Ureter (tissue), 1 donor: Measurements from ENCODE around the gene SYNDIG1. TPM values are rescaled to one million over a fixed set of nuclear protein-coding genes. Genes with fewer than 3 reads are reported as not detected.
A peak's percentile ranks its signal among the peaks of the same experiment; 100 is the strongest.
"Not testable (repeated sequence)": the region's sequence is repeated elsewhere in the genome, so short reads cannot be mapped to it uniquely, and the experiment has no call there.

ENCODE experiments used
- DNase-seq: peaks from one replicate; pipeline ENCODE4 v3.0.0-alpha.2; 2020; ENCODE audit warnings: low spot score
- total RNA-seq: library from RNA; stranded (reverse); gene quantifications from one replicate; pipeline ENCODE4 v1.2.4, GENCODE V29; 2023
- donor health status: DM: yes; HTN: yes; CAD: no.

SYNDIG1 gene
- total RNA-seq, 1 donor from 2014 or later, result 4.6 TPM

DNA sequence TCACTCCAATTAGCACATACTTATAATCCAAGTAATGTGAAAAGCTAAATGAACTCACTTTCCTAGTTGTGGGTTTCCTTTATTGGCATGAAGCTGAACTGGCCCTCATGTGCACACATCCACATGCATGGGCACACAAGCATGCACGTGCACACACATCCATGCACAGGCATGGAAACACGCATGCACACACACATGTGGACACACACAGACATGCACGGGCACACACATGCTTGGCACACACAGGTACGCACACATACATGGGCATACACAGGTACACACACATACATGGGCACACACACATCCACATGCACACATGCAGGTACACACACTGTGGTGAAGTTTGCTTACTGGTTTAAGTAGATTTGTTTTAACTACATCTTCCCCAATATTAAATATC, 23.8 kb downstream of the SYNDIG1 start:
- DNase-seq, result no peak

DNA sequence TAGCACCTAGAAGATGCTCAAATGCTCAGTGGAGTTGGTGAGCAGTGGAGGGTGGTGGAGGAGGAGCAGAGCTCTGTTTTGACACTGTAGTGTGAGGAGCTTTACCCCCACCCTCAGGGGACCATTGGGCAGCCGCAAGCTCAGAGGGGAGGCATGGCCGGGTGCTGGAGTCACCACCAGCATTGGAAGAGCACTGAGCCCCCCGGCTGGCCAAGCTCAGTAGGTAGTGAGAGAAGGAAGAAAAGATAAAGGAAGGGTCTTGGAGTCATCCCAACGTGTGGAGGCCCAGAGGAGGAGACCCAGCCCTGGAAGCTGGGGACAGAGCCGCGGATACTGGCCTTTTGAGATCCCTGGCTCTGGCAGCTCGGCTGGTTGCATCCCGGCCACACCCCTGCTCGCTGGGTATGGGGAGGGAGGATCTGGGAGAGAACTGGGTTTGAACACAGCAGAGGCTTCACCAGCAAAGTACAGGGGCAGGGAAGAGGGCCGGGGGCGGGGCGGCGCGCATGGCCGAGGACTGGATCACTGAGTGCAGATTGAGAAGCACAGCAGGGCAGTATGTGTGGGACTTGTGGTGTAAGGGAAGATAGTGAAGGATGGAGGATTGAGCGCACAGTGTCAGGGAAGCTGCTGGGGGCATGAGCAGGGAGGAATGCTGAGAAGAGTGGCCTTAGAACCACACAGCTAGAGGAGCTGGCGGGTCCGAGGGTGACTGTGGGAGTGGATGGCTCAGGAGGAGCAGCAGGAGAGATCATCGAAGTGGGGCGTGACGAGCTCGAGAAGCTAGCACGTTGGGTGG, 24.4 kb downstream of the SYNDIG1 start:
- DNase-seq, result no peak

DNA sequence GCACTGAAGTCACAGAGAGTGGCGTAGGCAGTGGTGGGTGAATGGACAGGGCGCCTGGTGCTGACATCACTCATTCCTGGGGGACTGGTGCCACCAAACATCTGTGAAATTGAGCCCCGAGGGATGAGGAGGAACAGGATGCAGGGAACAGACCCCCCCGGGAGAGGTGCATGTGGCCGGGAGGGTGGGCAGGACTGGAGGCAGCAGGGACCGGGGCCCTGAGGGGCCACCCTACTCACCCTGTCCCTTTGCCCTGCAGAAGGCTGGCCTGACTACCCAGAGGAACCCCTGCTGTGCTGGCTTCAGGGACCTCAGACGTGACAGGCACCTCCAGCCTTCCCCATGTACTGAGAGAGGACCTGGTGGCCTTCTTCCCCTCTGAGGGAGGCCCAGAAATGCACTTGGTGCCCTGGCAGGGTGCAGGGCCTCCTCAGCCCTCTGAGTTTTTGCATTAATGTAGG, 25.1 kb downstream of the SYNDIG1 start:
- no peak for DNase-seq

DNA sequence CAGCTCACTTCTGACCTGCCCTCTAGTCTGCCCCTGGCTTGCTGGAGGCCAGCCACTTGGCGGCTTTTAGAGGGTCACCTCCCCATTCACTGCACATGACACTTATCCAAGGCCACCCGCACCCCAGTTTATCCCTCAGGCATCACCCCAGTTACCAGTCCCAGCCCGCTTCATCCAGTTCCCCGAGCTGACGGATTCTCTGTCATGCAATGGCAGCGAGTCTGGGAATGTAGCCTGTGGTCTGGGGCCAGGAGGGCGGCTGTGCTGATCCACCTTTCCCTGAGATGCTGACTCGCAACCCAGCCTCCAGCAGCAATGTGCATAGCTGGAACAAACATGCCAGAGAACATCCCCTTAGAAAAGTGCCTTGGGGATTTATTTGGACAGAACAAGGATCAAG, 25.8 kb downstream of the SYNDIG1 start:
- no peak for DNase-seq

DNA sequence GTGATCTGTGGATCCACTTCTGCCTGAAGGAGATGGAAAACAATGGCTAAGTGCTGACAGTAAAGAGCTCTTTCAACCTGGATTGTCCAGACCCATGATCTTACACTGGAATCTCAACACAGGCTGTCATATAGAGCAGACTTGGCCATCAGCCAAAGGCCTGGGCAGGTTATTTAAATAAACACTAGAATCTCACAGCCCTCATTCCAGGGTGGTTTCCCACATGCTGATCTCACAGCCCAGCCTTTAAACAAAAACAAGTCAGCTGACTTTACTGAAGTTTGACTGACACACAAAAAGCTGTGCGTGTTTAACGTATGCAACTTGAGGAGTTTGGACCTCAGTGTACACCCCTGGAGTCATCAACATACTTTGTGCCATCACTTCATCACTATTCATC, 28.4 kb downstream of the SYNDIG1 start:
- DNase-seq, result peak; percentile 53

DNA sequence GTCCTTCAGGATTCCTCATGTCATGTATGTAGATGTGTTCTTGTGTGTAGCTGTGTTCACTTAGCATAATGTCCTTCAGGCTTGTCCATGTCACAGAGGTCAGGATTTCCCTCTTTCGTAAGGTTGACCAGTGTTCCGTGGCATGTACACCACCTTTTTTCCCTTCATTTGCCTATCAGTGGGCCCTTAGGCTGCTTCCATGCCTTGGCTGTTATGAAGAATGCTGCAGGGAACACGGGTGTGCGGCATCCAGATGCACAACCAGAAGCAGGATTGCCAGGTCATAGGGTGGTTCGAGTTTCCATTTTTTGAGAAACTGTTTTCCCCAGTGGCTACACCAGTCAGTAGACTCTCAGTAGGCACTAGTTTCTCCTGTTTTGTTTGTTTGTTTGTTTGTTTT, 29.2 kb downstream of the SYNDIG1 start:
- no peak for DNase-seq

DNA sequence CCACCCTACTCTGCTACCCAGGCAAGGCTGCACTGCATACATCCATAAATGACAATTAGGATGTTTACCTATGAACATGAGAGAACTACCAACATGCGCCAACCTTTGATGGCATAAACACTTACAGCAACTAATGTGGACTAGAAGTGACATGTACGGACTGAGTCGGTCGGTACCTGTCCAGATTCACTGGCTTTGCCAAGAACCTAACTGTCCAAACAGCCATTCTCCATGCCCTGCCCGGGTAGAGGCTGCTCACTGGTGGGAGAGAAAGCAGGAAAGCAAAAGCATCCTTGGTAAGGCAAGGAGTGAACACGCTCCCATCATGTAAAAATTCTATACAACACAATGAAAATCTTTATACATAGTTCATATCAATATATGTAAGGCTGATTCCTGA, 30.0 kb downstream of the SYNDIG1 start:
- no peak for DNase-seq

DNA sequence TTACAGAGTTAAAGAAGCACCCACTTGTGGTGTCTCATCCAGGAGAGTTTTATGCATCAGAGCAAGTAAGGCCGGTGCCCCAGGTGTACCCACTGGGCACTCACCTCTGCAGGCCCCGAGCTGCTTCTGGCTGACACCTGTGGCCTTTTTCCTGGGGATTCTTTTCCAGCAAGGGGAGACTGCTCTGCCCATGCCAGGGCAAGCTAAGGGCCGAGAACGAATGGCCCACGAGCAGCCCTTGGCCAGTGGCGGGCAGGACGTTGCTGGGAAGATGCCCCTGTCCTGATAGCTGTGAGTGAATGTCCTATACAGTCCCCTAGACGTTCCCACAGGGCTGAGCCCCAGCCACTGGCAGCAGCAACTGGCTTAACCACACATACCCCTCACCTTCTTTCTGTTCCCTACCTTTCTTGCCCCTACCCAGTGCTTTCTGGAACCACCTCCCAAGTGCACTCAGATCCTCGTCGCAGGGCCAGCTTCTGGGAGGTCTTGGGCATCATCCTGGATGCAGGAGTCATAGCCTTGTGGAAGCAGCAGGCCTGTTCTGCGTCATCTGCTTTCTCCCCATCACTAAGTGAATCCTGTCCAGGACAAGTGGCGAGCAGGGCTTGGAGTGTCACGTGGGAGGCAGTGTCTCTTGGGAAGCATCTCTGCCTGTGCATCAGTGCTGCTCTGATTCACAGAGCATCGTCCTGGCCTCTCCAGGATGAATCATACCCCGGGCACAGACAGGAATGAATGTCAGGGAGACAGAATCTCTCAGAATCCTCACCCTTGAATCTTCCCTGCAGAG, 32.5 kb downstream of the SYNDIG1 start:
- no peak for DNase-seq

DNA sequence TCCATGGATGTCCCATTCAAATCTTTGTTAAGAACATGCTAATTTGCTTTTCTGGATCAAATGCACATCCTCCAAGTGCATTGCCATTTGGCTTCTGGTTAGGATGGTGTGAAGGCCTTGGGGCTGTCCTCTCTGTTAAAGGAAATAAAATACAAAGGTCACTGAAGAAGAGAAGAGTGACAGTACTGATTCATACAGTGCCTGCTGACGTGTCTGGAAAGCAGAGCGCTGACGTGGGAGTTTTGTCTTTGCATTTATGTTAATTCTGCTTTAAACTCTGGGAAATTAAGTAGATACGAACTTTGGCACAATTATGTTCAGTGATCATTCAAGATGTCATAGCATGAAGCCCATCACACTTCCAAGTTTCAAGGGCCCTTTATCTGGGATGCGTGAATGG, 33.2 kb downstream of the SYNDIG1 start:
- no peak for DNase-seq

DNA sequence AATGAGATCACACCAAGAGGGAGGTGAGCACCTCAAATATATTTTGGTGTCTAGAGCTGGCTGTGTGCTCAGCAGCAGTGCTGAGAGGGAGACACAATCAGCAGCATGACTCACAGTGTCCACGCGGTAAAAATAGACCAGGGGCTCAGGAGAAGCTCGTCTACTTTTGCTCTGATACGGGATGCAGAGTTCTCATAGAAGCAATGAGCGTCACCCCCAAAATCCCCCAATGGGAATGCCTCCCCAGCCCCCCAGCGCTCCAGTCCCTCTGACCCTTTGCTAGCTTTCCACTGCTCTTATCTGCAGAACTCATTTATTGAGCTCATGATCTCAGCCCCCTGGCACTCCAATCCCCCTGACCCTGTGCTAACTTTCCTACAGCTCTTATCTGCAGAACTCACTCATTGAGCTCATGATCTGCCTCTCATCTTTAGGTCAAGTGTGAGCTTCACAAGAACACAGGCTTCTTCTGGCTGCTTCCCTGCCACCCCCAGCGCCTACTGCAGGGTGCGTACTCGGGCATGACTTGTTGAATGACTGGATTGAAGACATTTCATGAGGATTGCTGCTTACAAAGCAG, 34.0 kb downstream of the SYNDIG1 start:
- no peak for DNase-seq

DNA sequence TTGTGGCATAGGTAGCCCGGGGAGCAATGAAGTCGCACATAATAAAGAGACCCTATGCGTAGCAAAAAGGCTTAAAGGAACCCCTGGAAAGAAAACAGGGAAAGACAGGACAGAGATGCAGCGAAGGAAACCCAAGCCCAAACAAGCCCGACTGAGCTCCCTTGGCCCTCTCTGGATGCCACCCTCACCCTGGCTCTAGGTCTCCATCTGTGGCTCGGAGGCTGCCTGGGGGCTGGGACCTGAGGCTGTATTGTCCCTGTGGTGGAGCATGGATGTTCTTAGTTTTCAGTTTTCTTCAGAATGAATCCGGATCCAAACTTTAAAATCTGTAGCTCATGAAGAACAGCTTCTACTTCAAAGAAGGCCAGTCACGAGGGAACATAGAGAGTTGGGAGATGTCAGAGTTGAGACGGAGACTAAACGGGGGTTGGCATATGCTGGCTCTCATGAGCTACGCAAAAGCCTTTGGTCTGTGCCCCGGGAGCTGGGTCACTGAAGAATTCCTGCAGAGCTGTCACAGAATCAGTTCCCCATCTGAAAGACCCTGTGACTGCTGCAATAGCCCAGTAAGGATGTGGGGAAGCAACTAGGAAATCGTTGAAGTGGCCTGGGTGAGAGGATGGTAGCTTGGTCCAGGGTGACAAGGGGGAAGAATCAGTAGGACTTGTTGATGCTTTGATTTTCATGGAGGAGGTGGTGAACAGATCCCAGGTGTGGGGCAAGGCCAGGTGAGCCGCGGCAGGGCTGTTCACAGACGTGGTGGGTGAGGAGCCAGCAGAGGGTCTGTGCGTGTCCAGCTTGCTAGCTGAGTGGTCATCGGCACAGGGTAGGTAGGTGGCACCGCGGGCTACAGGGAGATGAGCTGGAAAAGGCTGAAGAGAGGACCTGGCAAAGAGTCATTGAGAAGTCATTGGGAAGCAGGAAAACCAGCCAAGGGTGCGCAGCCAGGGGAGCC, 35.2 kb downstream of the SYNDIG1 start:
- no peak for DNase-seq

DNA sequence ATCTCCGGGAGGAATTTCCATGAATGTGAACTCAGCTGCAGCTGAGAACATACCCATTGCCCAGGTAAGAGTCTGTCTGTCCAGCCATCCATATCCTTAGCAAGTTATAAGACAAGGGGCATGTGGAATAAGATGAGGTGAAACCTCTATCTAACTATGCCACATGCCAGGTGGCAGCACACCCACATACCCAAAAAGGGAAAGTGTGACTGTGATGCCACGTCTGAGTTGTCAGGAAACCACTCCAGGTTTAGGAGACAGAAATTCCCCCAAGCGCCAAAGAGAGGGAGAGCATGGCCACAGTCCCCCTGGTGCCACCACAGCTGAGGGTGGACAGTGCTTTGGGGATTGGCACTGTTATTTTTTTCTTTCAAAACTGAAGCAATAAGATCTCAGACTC, 36.7 kb downstream of the SYNDIG1 start:
- DNase-seq, result no peak

DNA sequence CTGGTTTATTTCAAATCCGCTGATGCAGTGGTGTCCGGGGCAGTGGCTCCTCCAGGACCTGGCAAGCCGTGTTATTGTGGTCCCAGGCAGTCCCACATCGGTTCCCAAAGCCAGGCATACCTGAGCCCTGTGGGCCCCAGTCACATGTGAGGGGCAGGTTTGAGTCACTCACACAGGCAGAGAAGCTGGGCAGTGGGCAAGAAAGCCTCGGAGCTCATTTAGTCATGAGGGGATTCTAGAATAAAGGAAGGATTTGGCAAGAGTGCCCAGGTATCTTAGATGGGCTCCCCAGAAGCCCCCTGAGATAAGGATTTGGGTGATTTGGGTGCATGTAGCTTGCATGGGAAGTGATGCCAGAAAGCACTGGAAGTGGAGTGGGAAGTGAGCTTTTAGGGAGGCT, 37.3 kb downstream of the SYNDIG1 start:
- DNase-seq, result no peak

DNA sequence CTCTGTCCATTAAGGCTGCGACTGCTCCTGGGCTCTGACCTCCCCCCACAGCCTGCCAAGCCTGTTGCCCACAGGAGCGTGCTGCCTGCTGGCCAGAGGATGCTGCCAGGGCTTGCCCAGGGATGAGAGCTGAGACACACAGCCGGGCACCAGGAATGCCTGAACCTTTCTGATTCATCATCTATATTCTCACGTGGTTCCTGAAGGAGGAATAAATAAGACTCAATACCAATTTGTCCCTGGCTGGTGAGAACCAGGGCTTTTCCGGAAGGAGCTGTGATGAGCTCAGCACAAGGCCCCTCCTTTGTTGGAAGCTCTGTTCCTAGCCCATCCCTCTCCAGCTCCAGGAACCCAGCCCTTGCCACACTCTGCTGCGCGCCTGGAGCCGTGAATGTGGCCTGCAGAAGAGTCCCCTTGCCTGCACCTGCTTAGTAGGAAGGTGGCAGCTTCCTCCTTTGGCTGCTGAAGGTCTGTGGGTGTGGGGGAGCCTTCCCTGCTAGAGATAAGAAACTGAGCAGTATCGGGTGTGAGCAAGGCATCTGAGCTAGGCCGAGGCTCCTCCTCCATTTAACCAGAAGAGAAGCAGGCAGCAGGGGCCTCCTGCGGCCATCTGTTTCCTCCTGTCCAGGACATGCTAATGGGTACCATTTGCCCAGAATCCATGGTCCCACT, 37.9 kb downstream of the SYNDIG1 start:
- no peak for DNase-seq

DNA sequence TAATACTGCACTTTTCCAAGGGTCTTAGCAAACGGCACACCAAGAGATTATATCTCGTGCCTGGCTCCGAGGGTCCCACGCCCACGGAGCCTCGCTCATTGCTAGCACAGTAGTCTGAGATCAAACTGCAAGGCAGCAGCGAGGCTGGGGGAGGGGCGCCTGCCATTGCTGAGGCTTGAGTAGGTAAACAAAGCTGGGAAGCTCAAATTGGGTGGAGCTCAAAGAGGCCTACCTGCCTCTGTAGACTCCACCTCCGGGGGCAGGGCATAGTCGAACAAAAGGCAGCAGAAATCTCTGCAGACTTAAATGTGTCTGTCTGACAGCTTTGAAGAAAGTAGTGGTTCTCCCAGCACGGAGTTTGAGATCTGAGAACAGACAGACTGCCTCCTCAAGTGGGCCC, 43.0 kb downstream of the SYNDIG1 start:
- not testable (repeated sequence) for DNase-seq

DNA sequence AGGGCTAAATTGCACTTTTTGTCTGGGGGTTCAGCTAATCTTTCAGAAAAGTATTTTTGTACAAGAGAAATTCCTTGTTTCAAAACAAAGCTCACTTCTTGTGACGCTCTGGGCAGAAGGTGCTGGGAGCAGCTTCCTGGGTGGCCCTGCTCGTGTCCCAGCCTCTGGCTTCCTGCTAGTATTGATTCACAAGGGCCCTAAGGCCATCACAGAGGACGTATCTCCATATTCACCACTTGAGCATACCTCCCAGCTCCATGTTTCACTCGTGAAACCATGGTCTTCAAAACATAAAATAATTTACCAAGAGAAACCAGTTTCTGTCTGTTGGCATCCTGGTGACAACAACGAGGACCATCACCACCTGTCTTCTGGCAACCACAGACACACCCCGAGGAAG, 49.1 kb downstream of the SYNDIG1 start:
- DNase-seq, result no peak

DNA sequence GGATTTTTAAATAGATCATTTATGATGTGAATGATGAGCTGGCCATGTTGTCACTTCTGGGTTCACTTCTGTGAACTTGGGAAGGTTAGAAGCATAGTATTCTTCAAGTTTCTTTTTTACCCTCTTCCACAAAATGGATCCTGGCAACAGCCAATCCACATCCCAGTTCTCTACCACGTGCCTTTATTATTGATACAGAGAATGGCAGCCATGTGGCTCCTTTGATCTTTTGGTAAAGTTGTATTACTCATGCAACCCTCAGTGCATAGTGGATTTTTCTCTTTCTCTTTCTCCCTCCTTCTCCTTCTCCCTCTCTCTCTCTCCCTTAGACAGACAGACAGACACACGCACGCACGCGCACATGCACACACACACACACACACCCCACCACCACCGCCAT, 50.0 kb downstream of the SYNDIG1 start:
- no peak for DNase-seq

DNA sequence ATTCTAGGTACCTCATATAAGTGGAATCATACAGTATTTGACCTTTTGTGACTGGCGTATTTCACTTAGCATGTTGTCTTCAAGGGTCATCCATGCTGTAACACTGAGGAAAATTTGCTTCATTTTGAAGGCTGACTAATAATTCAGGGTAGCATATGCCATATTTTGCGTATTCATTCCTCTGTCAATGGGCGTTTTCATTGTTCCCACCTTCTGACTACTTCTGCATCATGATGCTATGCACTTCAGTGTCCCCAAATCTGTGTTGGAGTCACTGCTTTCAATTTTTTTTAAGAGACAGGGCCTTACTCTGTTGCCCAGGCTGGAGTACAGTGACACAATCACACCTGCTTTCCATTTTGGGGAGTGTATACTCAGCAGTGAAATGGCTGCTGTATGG, 51.6 kb downstream of the SYNDIG1 start:
- no peak for DNase-seq

DNA sequence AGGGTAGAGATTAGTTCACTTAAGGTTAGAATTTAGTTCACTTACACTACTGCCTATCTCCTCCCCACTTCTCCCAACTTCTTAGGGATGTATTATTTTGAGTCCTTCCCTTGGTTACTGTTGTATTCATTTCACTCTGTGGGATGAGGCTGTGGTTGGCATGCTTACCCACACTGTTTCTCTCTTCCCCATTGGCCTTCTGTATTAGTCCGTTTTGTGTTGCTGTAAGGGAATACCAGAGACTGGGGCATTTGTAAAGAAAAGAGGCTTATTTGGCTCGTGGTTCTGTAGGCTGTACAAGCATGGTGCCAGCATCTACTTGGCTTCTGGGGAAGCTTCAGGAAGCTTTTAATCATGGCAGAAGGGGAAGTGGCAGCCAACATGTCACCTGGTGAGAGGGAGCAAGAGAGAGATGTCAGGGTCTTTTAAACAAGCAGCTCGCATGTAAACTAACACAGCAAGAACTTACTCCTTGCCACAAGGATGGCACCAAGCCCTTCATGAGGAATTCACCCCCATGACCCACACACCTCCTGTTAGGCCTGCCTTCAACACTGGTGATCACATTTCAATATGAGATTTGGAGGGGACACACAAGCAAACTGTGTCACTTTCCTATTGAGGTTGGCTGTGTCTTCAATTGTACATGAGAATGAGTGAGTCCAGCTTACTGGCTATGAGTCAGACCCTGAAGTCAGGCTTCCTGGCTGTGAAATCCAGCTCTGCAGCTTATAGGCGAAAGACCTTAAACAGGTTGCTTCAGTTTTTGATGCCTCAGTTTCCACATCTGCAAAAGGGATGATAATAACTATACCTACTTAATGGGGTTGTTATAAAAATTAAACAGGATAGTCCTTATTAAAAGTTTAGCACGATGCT, 53.3 kb downstream of the SYNDIG1 start:
- DNase-seq, result no peak

DNA sequence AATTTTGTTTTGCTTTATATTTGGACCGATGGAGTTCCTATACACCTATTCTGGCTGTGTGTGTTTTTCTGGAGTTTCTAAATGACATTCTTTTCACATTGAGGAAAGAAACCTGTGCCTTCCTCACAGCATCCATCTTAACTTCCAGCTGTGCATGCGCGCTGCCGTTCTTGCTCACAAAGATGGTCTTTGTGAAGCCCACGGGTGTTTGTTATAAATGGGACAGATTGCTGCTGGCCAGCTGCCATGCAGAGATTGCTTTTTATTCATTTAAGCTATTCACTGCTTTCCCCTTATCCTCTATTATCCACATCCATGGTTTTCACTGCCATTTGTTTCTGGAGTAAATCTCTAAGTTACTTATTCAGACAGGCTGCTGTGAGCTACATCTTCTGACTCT, 54.2 kb downstream of the SYNDIG1 start:
- DNase-seq, result no peak
